GM19351 (cell line): ENCODE data around the gene ITGA7.
A peak's percentile ranks its signal among the peaks of the same experiment; 100 is the strongest.

Experiments used
- ATAC-seq: cut with Tn5 transposase; IDR thresholded peaks from one replicate; pipeline ENCODE4 v1.9.1; 2021; ENCODE audit warnings: mild to moderate bottlenecking, moderate library complexity; ENCODE audit not compliant: unreplicated experiment

ITGA7 gene

GRCh38 chr12:55683676-55684075 lies 24.0 kb downstream of the ITGA7 start:
- ATAC-seq: no peak

GRCh38 chr12:55682087-55682796 lies 25.5 kb downstream of the ITGA7 start:
- peak; percentile 16 for ATAC-seq

- ATAC-seq: peak; percentile 43
Measured at GRCh38 chr12:55681142-55682077, 26.3 kb downstream of the ITGA7 start.

- no peak for ATAC-seq
Measured at GRCh38 chr12:55679691-55680090, 28.0 kb downstream of the ITGA7 start.

- ATAC-seq: no peak
Measured at GRCh38 chr12:55676707-55677106, 31.0 kb downstream of the ITGA7 start.

GRCh38 chr12:55675666-55676065 lies 32.0 kb downstream of the ITGA7 start:
- ATAC-seq: no peak

GRCh38 chr12:55673638-55674037 lies 34.1 kb downstream of the ITGA7 start:
- peak; percentile 100 for ATAC-seq

- ATAC-seq: no peak
Measured at GRCh38 chr12:55671746-55672145, 36.0 kb downstream of the ITGA7 start.

GRCh38 chr12:55670276-55670675 lies 37.4 kb downstream of the ITGA7 start:
- no peak for ATAC-seq

- peak; percentile 39 for ATAC-seq
Measured at GRCh38 chr12:55666508-55666907, 41.2 kb downstream of the ITGA7 start.

GRCh38 chr12:55664826-55665225 lies 42.9 kb downstream of the ITGA7 start:
- no peak for ATAC-seq

GRCh38 chr12:55663391-55663790 lies 44.3 kb downstream of the ITGA7 start:
- ATAC-seq: no peak

- ATAC-seq: peak; percentile 58
Measured at GRCh38 chr12:55659486-55660385, 48.0 kb downstream of the ITGA7 start.

- no peak for ATAC-seq
Measured at GRCh38 chr12:55658635-55659391, 48.9 kb downstream of the ITGA7 start.

GRCh38 chr12:55658212-55658611 lies 49.5 kb downstream of the ITGA7 start:
- no peak for ATAC-seq

GRCh38 chr12:55657212-55657611 lies 50.5 kb downstream of the ITGA7 start:
- no peak for ATAC-seq

GRCh38 chr12:55654511-55655214 lies 53.0 kb downstream of the ITGA7 start:
- ATAC-seq: no peak

GRCh38 chr12:55653031-55653430 lies 54.7 kb downstream of the ITGA7 start:
- ATAC-seq: no peak

GRCh38 chr12:55652352-55652751 lies 55.4 kb downstream of the ITGA7 start:
- no peak for ATAC-seq

- no peak for ATAC-seq
Measured at GRCh38 chr12:55651299-55651683, 56.4 kb downstream of the ITGA7 start.
